HEK293T (cell line): Measurements from ENCODE around the gene SAMD11.

ENCODE experiments used
- CTCF ChIA-PET: fragments of 350-600 bp; formaldehyde crosslinking; extraction: SDS; loops from one replicate; lab custom pipeline; 2021; ENCODE audit warnings: antibody characterized with exemption, inconsistent platforms; lab: Yijun Ruan, JAX
- POLR2A ChIA-PET: fragments of 350-600 bp; formaldehyde crosslinking; extraction: SDS; loops from one replicate; lab custom pipeline; 2020; ENCODE audit warnings: antibody characterized with exemption, inconsistent platforms; lab: Yijun Ruan, JAX
- DNase-seq: peaks from one replicate; pipeline ENCODE4 v3.0.0; 2012; ENCODE audit warnings: mixed read lengths; ENCODE audit errors: extremely low spot score
- ARNT ChIP-seq: fragments of 450-650 bp; IDR thresholded peaks from 2 replicates; pipeline ENCODE4 v1.6.1; 2017; ENCODE audit warnings: mild to moderate bottlenecking
- BHLHE40 ChIP-seq: fragments of 450-650 bp; IDR thresholded peaks from 2 replicates; pipeline ENCODE4 v1.6.1; 2016; ENCODE audit warnings: mild to moderate bottlenecking, moderate library complexity, borderline replicate concordance
- CTBP1 ChIP-seq: fragments of 450-650 bp; IDR thresholded peaks from 2 replicates; pipeline ENCODE4 v1.6.1; 2016; ENCODE audit warnings: borderline replicate concordance
- ELF4 ChIP-seq: fragments of 450-650 bp; IDR thresholded peaks from 2 replicates; pipeline ENCODE4 v1.6.1; 2017; ENCODE audit warnings: antibody characterized with exemption
- FOXA1 ChIP-seq: fragments of 450-650 bp; IDR thresholded peaks from 2 replicates; pipeline ENCODE4 v1.6.1; 2016; ENCODE audit warnings: mild to moderate bottlenecking
- FOXK2 ChIP-seq: fragments of 450-650 bp; IDR thresholded peaks from 2 replicates; pipeline ENCODE4 v1.6.1; 2016; ENCODE audit warnings: mild to moderate bottlenecking
- FOXM1 ChIP-seq: fragments of 450-650 bp; IDR thresholded peaks from 2 replicates; pipeline ENCODE4 v1.6.1; 2017; ENCODE audit warnings: mild to moderate bottlenecking, borderline replicate concordance
- HDGF ChIP-seq: fragments of 450-650 bp; IDR thresholded peaks from 2 replicates; pipeline ENCODE4 v1.6.1; 2017; ENCODE audit warnings: antibody characterized with exemption, borderline replicate concordance
- L3MBTL2 ChIP-seq: fragments of 450-650 bp; conservative IDR thresholded peaks from 2 replicates; pipeline ENCODE4 v1.6.1; 2016; ENCODE audit warnings: mild to moderate bottlenecking
- LEF1 ChIP-seq: fragments of 450-650 bp; IDR thresholded peaks from 2 replicates; pipeline ENCODE4 v1.6.1; 2017; ENCODE audit warnings: mild to moderate bottlenecking, borderline replicate concordance
- NFRKB ChIP-seq: fragments of 450-650 bp; IDR thresholded peaks from 2 replicates; pipeline ENCODE4 v1.6.1; 2016; ENCODE audit warnings: mild to moderate bottlenecking, moderate library complexity
- PKNOX1 ChIP-seq: fragments of 450-650 bp; IDR thresholded peaks from 2 replicates; pipeline ENCODE4 v1.6.1; 2016
- SP1 ChIP-seq: fragments of 450-650 bp; IDR thresholded peaks from 2 replicates; pipeline ENCODE4 v1.6.1; 2017
- SUZ12 ChIP-seq: fragments of 450-650 bp; IDR thresholded peaks from 2 replicates; pipeline ENCODE4 v1.6.1; 2016; ENCODE audit warnings: mild to moderate bottlenecking
- TARDBP ChIP-seq: fragments of 450-650 bp; IDR thresholded peaks from 2 replicates; pipeline ENCODE4 v1.6.1; 2016
- ZNF384 ChIP-seq: fragments of 450-650 bp; IDR thresholded peaks from 2 replicates; pipeline ENCODE4 v1.6.1; 2016

The SAMD11 gene

GRCh38 chr1:911875-912739 lies 11.6 kb upstream of the SAMD11 start:
- POLR2A ChIA-PET: interaction anchor here (0.7 to 1.9 kb wide), 3 partner anchors 11 to 31 kb away, joined by 4 to 5 read pairs (median 4); no protein-coding TSS in a partner anchor
- TF ChIP-seq L3MBTL2: no peak
- no peak for TF ChIP-seq FOXK2
- no peak for TF ChIP-seq SP1
- TF ChIP-seq SUZ12: no peak
- TF ChIP-seq CTBP1: no peak
- TF ChIP-seq FOXM1: no peak
- no peak for TF ChIP-seq FOXA1
- TF ChIP-seq NFRKB: no peak
- no peak for TF ChIP-seq HDGF
- no peak for TF ChIP-seq TARDBP
- TF ChIP-seq BHLHE40: no peak
- TF ChIP-seq PKNOX1: no peak
- TF ChIP-seq ZNF384: no peak
- no peak for TF ChIP-seq LEF1
- DNase-seq: no peak
- CTCF ChIA-PET: interaction anchor here (0.7 to 1.3 kb wide), 2 partner anchors 19 to 43 kb away, joined by 3 to 5 read pairs; no protein-coding TSS in a partner anchor

- no peak for TF ChIP-seq NFRKB
- no peak for TF ChIP-seq BHLHE40
- TF ChIP-seq ARNT: no peak
- ChIA-PET CTCF (interaction anchor here (1.3 kb wide), 1 partner anchor 44 kb away, joined by 5 read pairs; no protein-coding TSS in a partner anchor), POLR2A (interaction anchor here (1.5 to 1.9 kb wide), 2 partner anchors 18 to 30 kb away, joined by 4 to 5 read pairs; no protein-coding TSS in a partner anchor)
- DNase-seq: no peak
Observed at GRCh38 chr1:912740-913301, 10.9 kb upstream of the SAMD11 start.

GRCh38 chr1:913491-914130 lies 10.1 kb upstream of the SAMD11 start:
- ChIA-PET CTCF (no interaction called here), POLR2A (interaction anchor here (1.5 kb wide), 1 partner anchor 17 kb away, joined by 4 read pairs; no protein-coding TSS in a partner anchor)
- DNase-seq: no peak
- TF ChIP-seq LEF1 (no peak), ARNT (no peak), TARDBP (no peak), SUZ12 (no peak), NFRKB (no peak), ZNF384 (no peak), FOXM1 (no peak), FOXA1 (no peak)

- POLR2A ChIA-PET: no interaction called here
- DNase-seq: no peak
Observed at GRCh38 chr1:914131-914890, 9.4 kb upstream of the SAMD11 start.

GRCh38 chr1:914891-915280 lies 8.8 kb upstream of the SAMD11 start:
- CTCF ChIA-PET: no interaction called here
- POLR2A ChIA-PET: no interaction called here
- TF ChIP-seq FOXM1 (no peak), FOXK2 (no peak), ELF4 (no peak), PKNOX1 (no peak), FOXA1 (no peak), NFRKB (no peak), L3MBTL2 (no peak), SP1 (no peak), ZNF384 (no peak), SUZ12 (no peak), HDGF (no peak), CTBP1 (no peak), ARNT (no peak), LEF1 (no peak), BHLHE40 (no peak), TARDBP (no peak)
- no peak for DNase-seq

More at GRCh38 chr1:914131-914890, 9.4 kb upstream of the SAMD11 start:
- CTCF ChIA-PET: no interaction called here
- TF ChIP-seq ELF4: no peak
- TF ChIP-seq BHLHE40: no peak
- no peak for TF ChIP-seq FOXK2
- TF ChIP-seq LEF1: no peak
- TF ChIP-seq HDGF: no peak
- TF ChIP-seq ARNT: no peak
- TF ChIP-seq PKNOX1: no peak
- TF ChIP-seq ZNF384: no peak
- no peak for TF ChIP-seq FOXA1
- TF ChIP-seq CTBP1: no peak
- TF ChIP-seq NFRKB: no peak
- no peak for TF ChIP-seq TARDBP
- no peak for TF ChIP-seq FOXM1
- no peak for TF ChIP-seq SP1
- TF ChIP-seq L3MBTL2: no peak
